GM18507 (cell line): Measurements from ENCODE around the gene ASCL5.

Experiments
- DNase-seq: peaks from one replicate; pipeline ENCODE4 v3.0.0; 2011; ENCODE audit warnings: low read depth; ENCODE audit not compliant: insufficient read length; ENCODE audit errors: extremely low spot score
- FAIRE-seq: peaks from 2 replicates; lab custom pipeline; 2011; peaks lifted over from hg19 to GRCh38; lab: Jason Lieb, UNC

Gene ASCL5

GRCh38 chr1:201138311-201138840, 11.4 kb upstream of the ASCL5 start:
- DNase-seq (no peak), FAIRE-seq (no peak)

DNA sequence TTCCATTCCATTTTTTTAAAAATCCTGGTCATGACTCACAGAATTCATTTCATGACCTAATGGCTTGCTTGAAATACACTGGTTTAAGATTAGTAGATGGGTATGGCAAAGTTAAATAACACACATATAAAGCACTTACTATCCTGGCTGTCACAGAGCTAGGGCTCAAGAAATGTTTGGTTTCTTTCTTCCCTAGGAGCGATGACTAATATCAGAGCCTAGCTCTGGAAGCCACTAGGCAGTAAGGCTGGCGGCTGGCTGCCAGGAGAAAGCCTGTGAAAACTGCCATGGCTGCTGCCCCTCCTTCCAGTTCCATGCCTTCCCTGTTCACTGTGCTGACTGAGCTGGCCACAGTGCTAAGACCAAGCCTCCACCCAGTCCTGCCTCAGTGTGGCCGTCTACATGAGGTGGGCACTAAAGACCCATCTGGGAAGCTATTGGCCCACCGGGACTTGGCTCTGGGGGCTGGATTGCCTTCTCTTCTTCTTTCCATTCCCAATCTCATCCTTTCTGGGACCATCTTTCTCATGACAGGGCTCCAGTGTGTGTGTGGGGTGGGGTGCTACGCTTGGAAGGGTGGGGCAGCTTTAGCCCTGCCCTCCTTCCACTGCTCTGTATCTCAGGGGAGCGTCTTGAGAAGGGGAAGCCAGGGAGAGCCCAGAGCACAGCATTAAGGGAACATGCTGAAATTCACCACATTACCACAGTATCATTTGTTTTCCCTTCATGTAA, 10.8 kb upstream of the ASCL5 start:
- FAIRE-seq, result no peak

DNA sequence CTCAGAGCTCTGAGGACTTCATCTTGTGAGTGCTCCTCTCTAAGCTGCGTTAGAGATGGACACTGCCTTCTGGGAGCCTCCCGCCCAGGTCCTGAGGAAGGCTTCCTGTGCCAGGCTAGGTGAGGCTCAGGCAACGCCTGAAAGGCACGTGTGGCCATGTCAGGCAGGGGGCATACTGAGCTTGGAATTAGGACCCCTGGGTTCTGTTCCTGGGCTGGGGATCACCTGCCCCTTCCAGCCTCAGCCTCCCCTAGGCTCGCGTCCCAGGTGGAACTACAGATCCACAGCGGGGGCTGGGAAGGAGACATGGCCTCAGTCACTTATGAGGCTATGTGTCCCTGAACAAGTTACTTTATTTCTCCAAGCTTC, 10.0 kb upstream of the ASCL5 start:
- FAIRE-seq, result no peak

More for the DNA sequence above, 10.8 kb upstream of the ASCL5 start:
- DNase-seq, result no peak

GRCh38 chr1:201136355-201137023, 9.5 kb upstream of the ASCL5 start:
- no peak for DNase-seq

More for the DNA sequence above, 10.0 kb upstream of the ASCL5 start:
- no peak for DNase-seq

DNA sequence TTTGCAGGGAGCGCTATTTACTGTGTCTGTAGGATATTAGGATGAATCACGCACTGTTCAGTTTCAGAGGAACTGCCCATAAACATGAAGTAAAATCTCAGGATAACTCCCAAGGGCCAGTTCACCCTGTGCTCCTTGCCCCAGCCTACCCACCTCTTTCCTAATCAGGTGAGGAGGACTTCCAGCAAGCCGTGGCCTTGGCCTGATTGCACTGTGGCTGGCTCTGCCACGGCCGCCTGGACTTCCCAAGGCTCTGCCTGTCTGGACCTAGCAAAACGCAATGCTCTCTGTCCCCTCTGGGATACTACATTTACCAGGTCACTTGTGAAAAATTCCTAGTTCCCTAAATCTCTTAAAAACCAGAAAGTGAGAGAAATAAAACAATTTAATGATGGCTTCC, 7.4 kb upstream of the ASCL5 start:
- DNase-seq, result no peak
- FAIRE-seq, result no peak

More at GRCh38 chr1:201136355-201137023, 9.5 kb upstream of the ASCL5 start:
- FAIRE-seq, result no peak

GRCh38 chr1:201131398-201131797, 4.4 kb upstream of the ASCL5 start:
- DNase-seq (no peak), FAIRE-seq (no peak)

GRCh38 chr1:201128962-201129361, 2.0 kb upstream of the ASCL5 start:
- FAIRE-seq (no peak), DNase-seq (no peak)

- DNase-seq (no peak), FAIRE-seq (no peak)
Measured at GRCh38 chr1:201128476-201128875, 1.5 kb upstream of the ASCL5 start.

GRCh38 chr1:201127755-201128455, 921 bp upstream of the ASCL5 start:
- DNase-seq (no peak), FAIRE-seq (no peak)

DNA sequence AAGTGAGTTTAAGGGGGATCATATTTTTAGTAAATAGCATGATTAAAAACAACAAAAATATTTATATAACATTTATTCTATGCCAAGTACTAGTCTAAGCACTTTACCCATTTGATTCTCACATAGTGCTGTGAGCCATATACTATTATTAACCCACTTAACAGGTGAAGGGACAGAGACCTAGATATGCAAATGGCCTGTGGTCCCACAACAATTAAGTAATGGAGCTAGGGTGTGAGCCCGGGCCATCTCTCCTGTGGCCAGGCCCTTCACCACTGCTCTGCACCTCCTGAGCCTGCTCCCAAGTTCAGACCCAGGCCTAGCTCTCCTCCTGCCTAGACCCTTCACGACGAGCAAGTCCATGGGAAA, 537 bp downstream of the ASCL5 start:
- no peak for FAIRE-seq

DNA sequence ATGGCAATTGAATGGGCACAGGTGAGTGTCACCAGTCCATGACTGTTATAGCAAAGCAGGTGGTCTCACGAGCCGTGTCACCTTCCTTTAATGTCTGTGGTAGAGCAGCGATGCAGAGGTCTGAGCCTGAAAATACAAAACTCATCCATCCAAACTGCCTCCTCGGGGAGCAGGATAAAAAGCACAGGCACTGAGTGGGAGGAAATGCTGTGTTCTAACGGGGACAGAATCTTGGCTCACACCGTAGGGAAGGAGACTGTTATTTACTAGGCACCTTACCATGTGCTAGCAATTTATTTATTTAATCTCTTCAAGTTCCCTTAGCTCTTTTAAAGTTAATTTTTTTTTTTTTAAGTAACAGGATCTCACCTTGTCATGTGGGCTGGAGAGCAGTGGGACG, 1.2 kb downstream of the ASCL5 start:
- DNase-seq (no peak), FAIRE-seq (no peak)

More for the DNA sequence above, 537 bp downstream of the ASCL5 start:
- DNase-seq, result no peak

GRCh38 chr1:201125019-201125418, 2.0 kb downstream of the ASCL5 start:
- DNase-seq (no peak), FAIRE-seq (no peak)

DNA sequence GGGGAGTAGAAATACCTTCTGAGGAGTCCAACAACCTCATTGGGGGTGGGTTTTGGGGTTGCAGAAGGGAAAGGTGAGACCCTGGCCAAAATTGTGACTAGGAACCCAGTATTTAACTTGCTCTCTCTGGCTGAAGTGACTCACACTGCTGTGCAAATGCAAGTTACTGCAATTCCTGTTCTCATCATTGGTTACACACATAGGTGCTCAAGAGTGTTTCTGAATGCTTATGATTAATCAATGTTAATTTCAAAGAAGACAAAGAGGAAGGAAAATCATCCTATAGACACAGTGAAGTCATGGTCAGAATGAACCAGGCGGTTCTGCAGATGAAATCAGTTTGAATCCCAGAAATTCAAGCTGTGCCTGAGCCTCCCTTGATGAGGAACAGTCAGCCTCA, 3.1 kb downstream of the ASCL5 start:
- FAIRE-seq (no peak), DNase-seq (no peak)

DNA sequence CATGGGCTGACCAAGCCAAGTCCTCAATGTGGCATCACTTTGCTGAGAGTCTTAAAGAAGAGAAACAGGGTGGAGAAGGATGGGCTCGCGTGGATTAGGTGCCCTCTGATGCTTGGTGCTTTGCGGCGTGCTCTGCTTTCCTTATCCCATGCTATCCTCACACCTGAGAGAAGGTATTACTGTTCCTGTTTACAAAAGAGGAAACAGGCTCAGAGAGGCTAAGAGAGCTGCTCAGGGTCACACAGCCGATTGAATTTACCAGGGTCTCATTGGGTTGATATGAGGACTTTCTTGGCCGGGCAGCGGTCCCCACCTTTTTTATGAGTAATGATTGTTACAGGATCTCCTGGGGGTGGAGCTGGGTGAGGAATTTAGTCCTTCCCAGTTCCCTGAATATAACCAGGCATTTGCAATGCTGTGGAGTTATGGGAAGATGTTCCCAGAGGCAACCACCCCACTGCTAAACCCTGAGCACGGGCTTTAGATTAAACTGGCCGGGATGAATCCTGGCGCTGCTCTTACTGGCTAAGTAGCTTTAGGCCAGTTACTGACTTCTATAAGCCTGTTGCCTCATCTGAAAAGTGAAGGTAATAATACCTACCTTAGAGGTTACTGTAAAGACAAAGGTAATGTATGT, 4.5 kb downstream of the ASCL5 start:
- DNase-seq (no peak), FAIRE-seq (no peak)

DNA sequence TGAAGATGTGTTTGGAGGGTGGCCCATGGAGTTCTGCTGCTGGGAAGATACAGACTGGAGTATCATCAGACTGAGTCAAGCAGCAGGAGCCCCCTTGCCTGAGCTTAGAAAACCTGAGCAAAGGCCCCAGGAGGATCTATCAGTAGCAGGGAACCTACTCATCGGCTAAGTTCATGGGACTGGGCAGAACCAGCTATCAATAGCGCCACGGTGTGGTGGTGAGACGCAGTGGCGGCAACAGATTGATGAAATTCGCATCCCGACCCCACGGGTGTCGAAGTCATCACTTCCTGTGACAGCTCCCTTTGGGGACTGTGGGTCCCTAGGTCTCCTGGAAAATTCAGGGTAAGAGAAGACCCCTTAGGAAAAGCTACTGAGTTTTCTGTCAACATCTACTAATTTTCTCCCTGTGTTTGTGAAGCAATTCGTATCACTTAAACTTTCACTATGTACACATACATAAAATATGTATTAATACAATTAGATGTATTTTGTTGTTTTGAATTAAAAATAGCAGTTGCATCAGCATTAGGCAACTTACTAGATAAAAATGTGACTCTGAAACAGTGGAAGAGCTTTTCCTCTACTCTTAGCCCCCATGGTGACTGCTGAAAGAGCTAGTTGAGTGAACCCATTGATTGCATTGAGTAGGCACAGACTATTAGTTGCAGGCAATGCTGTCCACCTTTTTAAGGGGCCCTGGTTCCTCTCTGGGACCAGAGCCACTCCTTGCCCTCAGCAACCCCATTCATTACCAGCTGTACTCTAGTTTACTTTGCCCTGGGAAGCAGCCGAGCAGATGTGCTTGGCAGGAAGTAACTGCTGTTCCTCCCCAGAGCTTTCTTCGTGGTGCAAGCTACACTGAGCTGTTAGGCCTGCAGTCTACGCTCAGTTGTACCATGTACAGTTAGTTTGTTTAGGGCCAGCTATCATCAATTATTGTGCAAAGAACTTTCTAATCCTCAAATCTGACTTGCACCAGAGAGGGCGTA, 7.5 kb downstream of the ASCL5 start:
- FAIRE-seq (peak; percentile 76), DNase-seq (peak; percentile 12)

DNA sequence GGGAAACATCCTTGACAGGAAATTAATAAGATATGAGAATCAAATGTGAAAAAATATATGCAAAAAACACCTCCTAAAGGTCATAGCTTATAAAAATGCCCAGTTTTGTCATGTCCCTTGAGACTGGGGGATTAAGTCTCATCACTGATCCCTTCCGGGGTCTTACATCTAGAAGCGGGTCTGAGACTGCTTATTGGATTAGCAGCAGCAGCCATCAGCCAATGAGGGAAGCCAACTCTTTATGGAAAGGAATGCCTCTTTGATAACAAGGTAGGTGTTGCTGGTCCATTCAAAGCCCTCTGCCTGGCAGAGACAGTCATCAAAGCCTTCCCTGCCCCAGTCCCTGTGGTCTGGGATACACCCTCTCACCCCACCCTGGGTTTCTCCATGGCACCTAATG, 10.9 kb downstream of the ASCL5 start:
- no peak for FAIRE-seq
- no peak for DNase-seq

- no peak for FAIRE-seq
- DNase-seq, result no peak
Measured at GRCh38 chr1:201115390-201115937, 11.5 kb downstream of the ASCL5 start.

- DNase-seq (peak; percentile 76), FAIRE-seq (peak; percentile 94)
Measured at GRCh38 chr1:201114245-201115131, 12.5 kb downstream of the ASCL5 start.
